Cardiac ventricle fibroblast (primary cell): ENCODE data around the gene MADCAM1. TPM values are rescaled to one million over a fixed set of nuclear protein-coding genes. Genes with fewer than 3 reads are reported as not detected.

ENCODE experiments used
- total RNA-seq: library from RNA; depleted of rRNA; stranded (reverse); fragments of >200 nt; gene quantifications from 2 replicates; pipeline ENCODE4 v1.2.3, GENCODE V29; 2015

Gene MADCAM1
- total RNA-seq = 0.10 TPM in 1 of 2 replicates, not detected in the other

GRCh38 chr19:496112-496665 is at the start of gene MADCAM1:
MADCAM1 (plus strand) TSS chr19:496486; CDS start chr19:496500, 14 bp downstream.

GRCh38 chr19:460877-461720 is 35.2 kb upstream of the MADCAM1 start, which contains the start of gene SHC2:
SHC2 (minus strand) TSS chr19:461033; CDS start chr19:460996, 37 bp downstream.

GRCh38 chr19:507286-508203 is 11.3 kb downstream of the MADCAM1 start, which contains the start of gene TPGS1:
TPGS1 (plus strand) TSS chr19:507497; CDS start chr19:507507, 10 bp downstream.

GRCh38 chr19:531753-532560 is 35.7 kb downstream of the MADCAM1 start, which contains the start of gene CDC34:
CDC34 (plus strand) TSS chr19:531760; CDS start chr19:531932, 172 bp downstream.

GRCh38 chr19:543910-544608 is 47.8 kb downstream of the MADCAM1 start, which contains the start of gene GZMM:
GZMM (plus strand) TSS chr19:544053; CDS start chr19:544072, 19 bp downstream.

Other genes starting within 250 kb of the MADCAM1 start
- 3.3 and 8.0 TPM in 2 replicates for gene PLPP2, start 205.1 kb upstream of the MADCAM1 start, total RNA-seq
- gene MIER2, start 151.7 kb upstream of the MADCAM1 start, total RNA-seq = 13.6 and 17.0 TPM in 2 replicates
- not detected in 2 replicates for gene C2CD4C, start 87.3 kb upstream of the MADCAM1 start, total RNA-seq
- gene SHC2, start 35.5 kb upstream of the MADCAM1 start, total RNA-seq = 3.1 TPM in 2 replicates
- 60.8 and 64.0 TPM in 2 replicates for gene TPGS1, start 11.0 kb downstream of the MADCAM1 start, total RNA-seq
- gene CDC34, start 35.3 kb downstream of the MADCAM1 start, total RNA-seq = 55.1 and 58.4 TPM in 2 replicates
- gene GZMM, start 47.6 kb downstream of the MADCAM1 start, total RNA-seq = not detected in 2 replicates
- gene BSG, start 76.1 kb downstream of the MADCAM1 start, total RNA-seq = 746 and 828 TPM in 2 replicates
- 2.5 and 2.7 TPM in 2 replicates for gene HCN2, start 93.4 kb downstream of the MADCAM1 start, total RNA-seq
- gene POLRMT, start 137.1 kb downstream of the MADCAM1 start, total RNA-seq = 20.7 and 31.3 TPM in 2 replicates
- not detected in 2 replicates for gene FGF22, start 143.4 kb downstream of the MADCAM1 start, total RNA-seq
- 29.8 and 30.6 TPM in 2 replicates for gene RNF126, start 166.7 kb downstream of the MADCAM1 start, total RNA-seq
- gene FSTL3, start 179.9 kb downstream of the MADCAM1 start, total RNA-seq = 58.3 and 76.3 TPM in 2 replicates
- gene PRSS57, start 199.0 kb downstream of the MADCAM1 start, total RNA-seq = not detected in 2 replicates
- 46.4 and 55.6 TPM in 2 replicates for gene PALM, start 212.4 kb downstream of the MADCAM1 start, total RNA-seq